HCT116 (cell line): ENCODE data around the gene NDUFV3.

Experiments
- CTCF ChIP-seq, 3 experiments: fragments of 200-600 bp in 1 of 3; sonication (generic) in 1 of 3; IDR thresholded peaks in 2 of 3; conservative IDR thresholded peaks in 1 of 3; 2 replicates each; pipeline ENCODE4 v1.5.1; 2012 to 2017; ENCODE audit warnings: low read depth in 2 of 3, low read length in 2 of 3, antibody characterized with exemption in 1 of 3, borderline replicate concordance in 1 of 3, control low read depth in 1 of 3, mild to moderate bottlenecking in 1 of 3, mixed read lengths in 1 of 3, mixed run types in 1 of 3, moderate library complexity in 1 of 3; ENCODE audit not compliant: insufficient read depth in 1 of 3
- EZH2 ChIP-seq: fragments of 200-600 bp; sonication (generic); IDR thresholded peaks from 2 replicates; pipeline ENCODE4 v1.6.1; 2017; ENCODE audit warnings: antibody characterized with exemption, mixed run types
- EZH2phosphoT487 ChIP-seq: fragments of 200-600 bp; IDR thresholded peaks from 2 replicates; pipeline ENCODE4 v1.6.1; 2018; ENCODE audit warnings: antibody characterized with exemption, borderline replicate concordance
- JUND ChIP-seq: IDR thresholded peaks from 2 replicates; pipeline ENCODE4 v1.6.1; 2012
- POLR2A ChIP-seq: IDR thresholded peaks from 2 replicates; pipeline ENCODE4 v1.7.0; 2011; ENCODE audit warnings: borderline replicate concordance; ENCODE audit not compliant: insufficient read depth, insufficient read length; ENCODE audit errors: extremely low read depth
- POLR2AphosphoS5 ChIP-seq: IDR thresholded peaks from 2 replicates; pipeline ENCODE4 v1.6.1; 2011; ENCODE audit warnings: mild to moderate bottlenecking, low read depth, low read length, moderate library complexity
- RAD21 ChIP-seq: IDR thresholded peaks from 2 replicates; pipeline ENCODE4 v1.6.1; 2012; ENCODE audit warnings: low read depth, mild to moderate bottlenecking
- REST ChIP-seq: IDR thresholded peaks from 2 replicates; pipeline ENCODE4 v1.6.1; 2012; ENCODE audit warnings: low read depth
- SIN3A ChIP-seq: IDR thresholded peaks from 2 replicates; pipeline ENCODE4 v1.6.1; 2012; ENCODE audit warnings: low read depth
- SRF ChIP-seq: IDR thresholded peaks from 2 replicates; pipeline ENCODE4 v1.6.1; 2012; ENCODE audit warnings: low read depth
- TCF7L2 ChIP-seq: IDR thresholded peaks from 2 replicates; pipeline ENCODE4 v1.7.0; 2011; ENCODE audit warnings: borderline replicate concordance, inconsistent platforms; ENCODE audit not compliant: insufficient read depth, insufficient read length; ENCODE audit errors: extremely low read depth

GRCh38 chr21:42880352-42880751, 12.8 kb upstream of the NDUFV3 start:
- TF ChIP-seq REST, result no peak
- TF ChIP-seq CTCF (IDR thresholded peaks at IDR 0.05 in 2 of 3, conservative IDR thresholded peaks at IDR 0.05 in 1 of 3; ENCODE audit: borderline replicate concordance in 1 of 3, insufficient read depth in 1 of 3, low read depth in 2 of 3, low read length in 2 of 3), result no peak
- no peak for TF ChIP-seq SRF
- no peak for TF ChIP-seq EZH2
- TF ChIP-seq POLR2AphosphoS5, result no peak
- TF ChIP-seq JUND, result no peak
- no peak for TF ChIP-seq POLR2A
- no peak for TF ChIP-seq EZH2phosphoT487
- no peak for TF ChIP-seq TCF7L2
- TF ChIP-seq RAD21, result no peak
- no peak for TF ChIP-seq SIN3A
